ENCODE data around the gene IRAK3.
A peak's percentile ranks its signal among the peaks of the same experiment; 100 is the strongest.
"Not testable (repeated sequence)": the region's sequence is repeated elsewhere in the genome, so short reads cannot be mapped to it uniquely, and the experiment has no call there.

The IRAK3 gene

DNA sequence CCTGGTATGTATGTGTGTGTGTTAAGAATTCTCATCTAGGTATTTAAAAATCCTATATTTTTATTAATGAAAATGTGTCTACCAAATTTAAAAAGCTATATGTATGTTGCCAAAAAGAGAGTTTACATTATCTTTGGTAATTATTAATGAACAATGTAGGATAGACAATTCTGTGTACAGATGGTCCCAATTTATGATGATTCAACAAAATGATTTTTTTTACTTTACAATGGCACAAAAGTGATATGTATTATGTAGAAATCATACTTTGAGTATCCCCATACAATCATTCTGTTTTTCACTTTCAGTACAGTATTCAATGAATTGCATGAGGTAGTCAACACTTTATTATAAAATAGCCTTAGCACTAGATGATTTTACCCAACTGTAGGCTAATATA, 39.4 kb downstream of the IRAK3 start:
- DNase-seq, result no peak

DNA sequence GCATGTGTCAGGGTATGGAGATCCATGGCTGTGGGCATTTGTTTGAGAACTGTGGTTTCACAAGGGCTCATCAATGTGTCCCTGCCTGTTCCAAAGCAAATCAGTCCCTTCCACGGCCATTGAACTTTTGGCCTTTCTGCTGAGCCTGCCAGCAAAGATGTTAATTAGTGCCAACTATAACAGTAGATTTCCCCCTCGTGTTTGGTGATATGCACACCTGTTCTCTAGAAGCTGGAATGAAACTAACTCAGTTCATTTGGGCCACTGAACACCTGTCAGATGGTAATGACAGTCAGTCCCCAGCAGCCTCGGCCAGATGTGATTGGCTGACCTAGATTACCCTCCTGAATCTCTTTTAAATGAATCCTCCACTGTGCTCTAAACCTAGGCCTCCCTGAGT, 43.2 kb downstream of the IRAK3 start:
- no peak for DNase-seq

DNA sequence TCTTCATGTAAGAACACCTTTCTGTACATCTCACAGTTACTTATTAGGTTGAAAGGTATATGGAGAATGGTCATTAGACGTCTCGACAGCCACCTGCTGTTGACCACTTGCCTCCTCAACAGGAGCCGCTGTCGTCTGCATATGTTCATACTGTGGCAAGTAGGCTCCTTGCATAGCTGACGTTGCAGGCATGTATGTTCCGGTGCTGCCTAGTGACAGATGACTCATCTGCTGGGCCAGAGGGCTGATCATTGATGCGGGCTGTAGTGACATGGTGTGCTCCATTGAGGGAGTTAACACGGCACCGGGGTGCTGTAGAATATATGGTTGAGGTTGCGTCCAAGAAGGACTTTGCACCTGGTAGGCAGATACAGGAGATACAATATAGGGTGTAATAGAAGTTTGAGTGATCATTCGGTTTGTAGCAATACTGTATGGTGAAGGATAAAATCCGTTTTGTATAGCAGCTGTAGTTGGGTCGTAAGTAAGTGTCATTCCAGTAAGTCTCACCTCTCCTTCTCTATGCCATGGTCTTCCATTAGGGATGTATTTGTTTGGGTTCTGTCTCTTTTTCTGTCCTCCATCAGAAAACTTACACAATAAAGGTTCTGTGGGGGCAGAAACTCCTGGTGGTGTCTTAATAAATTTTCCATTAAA, 45.2 kb downstream of the IRAK3 start:
- DNase-seq, result peak; percentile 95

DNA sequence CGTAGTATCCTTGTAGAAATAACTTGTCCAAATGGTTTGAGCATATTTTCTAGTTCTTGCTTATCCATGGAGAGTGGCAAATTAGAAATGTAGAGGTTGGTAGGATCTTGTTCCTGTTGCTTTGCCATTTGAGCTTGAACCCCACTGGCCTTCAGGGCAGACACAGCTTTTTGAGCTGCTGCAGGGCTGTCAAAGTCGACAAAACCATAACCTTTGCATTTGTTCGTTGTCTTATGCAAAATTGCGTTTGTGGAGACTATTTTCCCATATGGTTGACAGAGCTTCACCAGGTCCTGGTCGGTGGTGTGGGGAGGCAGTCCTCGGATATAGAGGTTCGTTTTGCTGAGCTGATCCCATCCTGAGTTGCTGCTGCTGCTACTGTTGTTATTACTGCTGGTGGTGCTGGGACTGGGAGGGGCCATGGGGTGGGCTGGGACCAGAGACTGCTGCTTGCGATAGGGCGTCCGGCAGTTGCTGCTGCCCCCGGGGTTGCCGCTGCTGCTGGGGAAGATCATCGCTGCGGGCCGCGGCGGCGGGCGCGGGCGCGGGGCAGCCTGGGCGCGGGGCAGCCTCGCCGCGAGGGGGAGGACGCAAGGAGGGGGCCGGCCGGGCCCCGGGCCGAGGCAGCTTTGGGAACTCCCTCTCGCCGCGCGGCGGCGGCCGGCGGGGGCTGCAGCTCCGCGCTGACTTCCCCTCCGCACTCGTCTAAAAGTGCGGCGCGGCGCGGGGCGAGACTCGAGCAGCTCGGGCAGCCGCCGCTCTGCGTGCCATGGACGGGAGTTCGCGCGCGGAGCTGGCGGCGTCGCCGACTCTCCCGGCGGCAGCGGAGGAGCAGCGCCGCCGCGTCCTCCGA, 46.0 kb downstream of the IRAK3 start:
- peak; percentile 80 for DNase-seq

DNA sequence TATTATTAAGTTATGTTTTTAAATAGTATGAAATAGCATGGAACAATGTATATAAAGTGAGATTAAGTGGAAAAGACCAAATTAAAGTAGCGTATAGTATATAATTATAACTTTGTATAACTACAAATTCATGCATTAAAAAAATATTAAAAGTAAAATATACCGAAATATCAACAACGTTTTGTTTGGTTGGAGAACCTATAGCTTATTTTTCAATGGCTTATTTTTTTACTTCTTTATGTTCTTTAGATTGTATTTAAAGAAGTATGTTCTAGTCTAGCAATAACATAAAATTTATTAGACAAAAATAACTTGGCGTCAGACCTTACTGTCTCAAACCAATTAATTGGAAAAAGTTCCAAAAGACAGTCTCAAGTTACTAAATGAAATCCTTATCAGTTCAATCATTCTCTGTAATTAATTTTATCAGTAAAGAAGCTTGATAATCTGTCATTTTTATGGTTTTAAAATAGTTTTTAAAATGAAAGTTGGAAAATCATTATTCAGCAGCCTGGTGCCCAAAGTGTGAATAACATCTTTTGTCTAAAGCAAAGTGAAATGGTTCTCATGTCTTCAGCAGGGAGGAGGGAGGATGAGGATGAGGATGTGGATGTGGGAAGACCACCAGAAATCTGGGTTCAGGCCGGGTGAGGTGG, 46.7 kb downstream of the IRAK3 start:
- DNase-seq, result peak; percentile 63

DNA sequence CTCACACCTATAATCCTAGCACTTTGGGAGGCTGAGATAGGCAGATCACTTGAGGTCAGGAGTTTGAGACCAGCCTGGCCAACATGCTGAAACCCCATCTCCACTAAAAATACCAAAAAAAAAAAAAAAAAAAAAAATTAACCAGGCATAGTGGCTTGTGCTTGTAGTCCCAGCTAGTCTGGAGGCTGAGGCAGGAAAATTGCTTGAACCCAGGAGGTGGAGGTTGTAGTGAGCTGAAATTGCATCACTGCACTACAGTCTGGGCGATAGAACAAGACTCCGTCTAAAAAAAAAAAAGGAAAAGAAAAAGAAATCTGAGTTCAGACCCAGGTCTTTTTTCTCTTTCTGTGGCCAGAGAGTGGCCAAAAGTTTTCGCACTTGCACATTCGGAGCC, 47.3 kb downstream of the IRAK3 start:
- DNase-seq, result not testable (repeated sequence)

DNA sequence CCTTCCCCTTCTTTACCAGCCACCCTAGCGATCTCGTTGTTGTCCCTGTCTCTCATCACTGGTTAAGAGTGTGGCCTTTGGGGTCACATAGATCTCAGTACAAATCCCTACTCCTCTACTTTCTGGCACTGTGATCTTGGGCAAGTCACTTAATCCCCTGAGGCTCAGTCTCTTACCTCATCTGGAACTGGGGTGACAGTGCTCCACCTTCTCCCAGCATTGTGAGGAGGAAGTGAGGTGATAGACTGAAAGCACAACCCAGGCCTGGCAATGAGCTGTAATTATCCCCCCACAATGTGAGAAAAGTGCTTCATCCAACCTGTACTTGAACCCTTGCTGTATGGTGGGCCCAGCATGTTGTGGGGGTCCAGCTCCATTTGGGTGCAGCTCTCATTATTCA, 48.0 kb downstream of the IRAK3 start:
- DNase-seq, result no peak

DNA sequence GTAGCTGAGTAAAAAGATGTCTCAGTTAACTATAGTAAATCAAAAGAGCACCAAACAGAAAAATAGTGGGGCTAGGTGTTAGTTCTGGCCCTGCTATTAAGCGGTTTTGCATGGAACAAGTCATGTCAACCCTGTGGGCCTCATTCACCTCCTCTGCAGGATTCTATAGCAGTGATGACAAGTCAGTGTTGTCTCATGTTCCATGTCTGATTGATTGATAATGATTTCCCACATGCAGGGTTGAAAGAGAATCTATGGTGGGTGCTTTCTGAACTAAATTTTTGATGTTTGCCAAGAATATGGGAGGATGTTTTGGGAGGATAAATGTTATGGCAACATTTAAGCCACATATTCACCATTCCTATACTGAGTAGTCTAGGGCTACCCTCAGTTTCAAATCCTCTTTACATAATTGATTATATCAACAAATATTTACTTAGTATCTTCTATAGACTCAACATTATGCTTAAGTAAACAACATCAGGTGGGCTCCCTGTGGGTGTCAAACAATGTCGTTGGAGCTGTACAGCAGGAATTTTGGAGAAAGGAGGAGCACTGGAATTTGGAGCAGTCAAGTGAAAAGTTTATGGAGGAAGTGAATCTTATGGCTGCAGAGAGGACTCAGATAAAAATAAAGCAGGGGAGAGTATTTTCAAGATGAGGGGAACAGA, 48.6 kb downstream of the IRAK3 start:
- no peak for DNase-seq

DNA sequence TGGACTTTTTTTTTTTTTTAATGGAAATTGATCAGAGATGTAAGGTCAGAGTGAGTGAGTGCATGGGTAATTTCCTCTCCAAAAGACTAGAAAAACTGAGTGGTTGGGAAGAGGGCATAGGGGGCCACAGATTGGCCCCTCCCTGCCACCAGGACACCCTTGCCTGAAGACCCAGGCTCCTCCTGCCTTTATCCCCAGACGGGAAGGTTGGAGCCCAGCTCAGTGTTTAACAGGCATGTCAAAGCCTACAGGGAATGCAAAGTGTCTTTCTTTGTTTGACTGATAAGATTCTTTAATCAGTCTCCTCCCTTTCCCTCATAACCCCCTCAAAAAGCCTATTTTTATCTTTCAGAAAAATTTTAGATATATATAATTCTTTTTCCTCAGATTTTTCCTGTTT, 50.3 kb downstream of the IRAK3 start:
- peak; percentile 10 for DNase-seq

DNA sequence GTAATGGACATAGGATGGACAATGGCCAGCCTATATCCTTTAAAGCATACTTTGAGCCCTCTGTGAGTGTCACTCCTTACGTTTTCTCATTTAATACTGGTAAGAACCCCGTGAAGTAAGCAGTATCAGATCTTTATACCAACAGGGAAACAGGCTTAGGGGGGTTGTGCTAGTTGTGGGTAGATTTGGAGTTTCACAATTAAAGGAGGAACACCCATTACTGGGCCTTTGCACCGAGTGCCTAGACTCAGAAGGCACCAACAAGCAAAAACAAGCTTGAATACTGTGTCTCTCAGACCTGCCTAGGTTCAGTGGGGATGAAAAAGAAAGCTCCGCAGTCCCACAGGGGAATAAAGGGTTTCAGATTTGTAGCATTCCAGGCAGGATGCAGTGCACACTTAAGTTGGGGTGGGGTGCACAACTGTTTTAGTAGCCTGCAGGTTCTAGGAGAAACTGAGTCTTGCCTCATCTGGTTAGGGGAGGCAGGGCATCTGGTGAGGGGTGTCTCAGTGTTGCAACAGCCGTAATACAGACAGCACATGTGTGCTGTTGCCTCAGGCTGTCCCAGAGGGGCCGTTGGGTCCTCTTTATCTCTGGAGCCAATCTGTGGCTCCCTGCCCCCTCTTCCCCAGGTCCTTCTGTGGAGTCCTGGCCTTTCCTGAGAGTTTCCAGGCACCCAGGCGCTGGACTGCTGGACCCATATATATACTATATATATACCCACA, 51.2 kb downstream of the IRAK3 start:
- DNase-seq, result peak; percentile 44

DNA sequence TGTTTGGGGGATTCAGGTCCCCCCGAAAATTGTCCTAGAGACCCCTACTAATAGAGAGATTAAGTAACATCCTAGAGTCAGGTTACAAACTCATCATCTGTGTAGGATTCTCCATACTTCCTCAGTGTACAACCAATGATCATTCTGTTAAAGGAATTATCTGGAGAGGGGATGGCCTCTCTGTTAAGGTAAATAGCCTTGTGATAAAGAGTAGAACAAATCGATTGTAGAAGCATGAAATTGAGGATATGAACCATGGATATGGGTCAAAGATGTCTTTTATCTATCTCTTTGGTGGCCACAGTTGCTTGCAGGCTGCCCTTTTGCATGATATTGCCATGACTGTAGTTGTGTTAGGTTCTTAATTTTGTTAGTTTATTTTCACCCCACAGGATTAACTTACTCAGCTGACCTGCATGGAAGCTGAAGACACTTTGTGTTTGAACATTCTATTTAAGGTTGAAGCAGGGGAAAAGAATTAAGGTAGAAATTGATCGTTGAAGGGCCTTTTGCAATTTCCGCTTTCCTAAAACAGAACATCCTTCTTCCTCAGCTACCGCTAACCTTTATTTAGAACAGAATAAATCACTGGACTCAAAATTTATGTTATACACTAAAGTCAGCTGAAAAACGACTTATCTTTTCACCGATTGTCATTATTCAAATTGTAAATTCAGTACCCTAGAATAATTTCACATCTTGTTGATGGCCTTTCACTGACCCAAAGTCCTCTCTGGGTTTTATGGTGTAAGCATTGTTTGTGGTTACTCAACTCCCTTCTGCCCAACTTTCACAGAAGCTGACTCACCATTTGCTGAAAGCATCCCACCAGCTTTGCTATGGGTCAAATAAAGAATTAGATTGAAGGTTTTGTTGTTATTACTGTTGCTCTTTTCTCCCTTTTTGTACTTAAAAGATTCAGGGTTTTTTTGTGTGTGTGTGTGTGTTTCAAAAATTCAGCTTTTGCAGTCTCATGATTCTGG, 52.3 kb downstream of the IRAK3 start:
- peak; percentile 64 for DNase-seq

DNA sequence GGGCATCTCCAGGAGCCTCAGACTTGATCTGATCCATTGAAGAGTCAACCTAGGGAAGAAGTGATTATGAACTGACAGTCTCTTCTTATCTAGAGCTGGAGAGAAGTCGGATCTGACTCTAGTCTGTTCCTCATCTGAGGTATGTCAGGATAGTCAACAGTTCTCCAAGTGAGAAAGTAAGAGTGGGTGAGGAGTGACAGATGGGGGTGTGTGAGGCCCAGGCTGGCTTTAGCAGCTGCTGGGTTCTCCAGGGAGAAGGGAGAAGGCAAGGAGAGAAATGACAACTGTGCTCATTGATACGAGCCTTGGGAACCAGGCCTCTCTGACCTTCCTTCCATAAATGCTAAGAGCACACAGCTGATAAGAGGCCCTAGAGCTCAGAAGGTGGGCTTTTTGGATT, 53.3 kb downstream of the IRAK3 start:
- no peak for DNase-seq

DNA sequence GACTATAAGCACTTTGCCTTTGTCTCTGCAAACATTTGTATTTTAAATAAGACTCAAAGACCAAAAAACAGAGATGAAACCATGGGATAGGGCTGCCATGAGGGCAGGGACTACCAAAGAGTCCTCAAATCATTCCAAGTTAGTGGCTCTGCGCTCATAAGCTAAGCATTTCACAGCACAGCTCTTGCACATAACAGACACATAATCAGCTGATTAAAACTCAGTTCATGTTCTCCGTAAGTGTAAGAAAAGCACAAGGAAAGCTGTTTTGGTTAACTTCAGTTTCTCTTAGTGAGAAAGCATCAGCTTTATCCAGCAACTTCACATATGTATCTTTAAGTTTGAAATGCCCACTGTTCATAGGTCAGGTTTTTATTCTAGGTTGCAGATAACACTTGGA, 54.9 kb downstream of the IRAK3 start:
- DNase-seq, result no peak

DNA sequence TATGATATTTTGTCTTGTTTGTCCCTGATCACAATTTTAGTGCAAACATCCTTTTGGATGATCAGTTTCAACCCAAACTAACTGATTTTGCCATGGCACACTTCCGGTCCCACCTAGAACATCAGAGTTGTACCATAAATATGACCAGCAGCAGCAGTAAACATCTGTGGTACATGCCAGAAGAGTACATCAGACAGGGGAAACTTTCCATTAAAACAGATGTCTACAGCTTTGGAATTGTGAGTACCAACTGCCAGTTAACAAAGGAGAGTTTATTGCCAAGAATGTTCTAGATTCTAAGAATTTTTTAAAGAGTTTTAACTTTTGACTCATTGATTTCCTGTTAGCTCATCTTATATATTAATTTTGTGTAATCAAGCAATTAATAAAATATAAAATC, 55.4 kb downstream of the IRAK3 start:
- no peak for DNase-seq

DNA sequence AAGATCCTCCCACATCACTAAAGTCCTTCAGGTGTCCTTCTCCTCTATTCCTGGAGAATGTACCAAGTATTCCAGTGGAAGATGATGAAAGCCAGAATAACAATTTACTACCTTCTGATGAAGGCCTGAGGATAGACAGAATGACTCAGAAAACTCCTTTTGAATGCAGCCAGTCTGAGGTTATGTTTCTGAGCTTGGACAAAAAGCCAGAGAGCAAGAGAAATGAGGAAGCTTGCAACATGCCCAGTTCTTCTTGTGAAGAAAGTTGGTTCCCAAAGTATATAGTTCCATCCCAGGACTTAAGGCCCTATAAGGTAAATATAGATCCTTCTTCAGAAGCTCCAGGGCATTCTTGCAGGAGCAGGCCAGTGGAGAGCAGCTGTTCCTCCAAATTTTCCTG, 58.7 kb downstream of the IRAK3 start:
- peak; percentile 17 for DNase-seq

DNA sequence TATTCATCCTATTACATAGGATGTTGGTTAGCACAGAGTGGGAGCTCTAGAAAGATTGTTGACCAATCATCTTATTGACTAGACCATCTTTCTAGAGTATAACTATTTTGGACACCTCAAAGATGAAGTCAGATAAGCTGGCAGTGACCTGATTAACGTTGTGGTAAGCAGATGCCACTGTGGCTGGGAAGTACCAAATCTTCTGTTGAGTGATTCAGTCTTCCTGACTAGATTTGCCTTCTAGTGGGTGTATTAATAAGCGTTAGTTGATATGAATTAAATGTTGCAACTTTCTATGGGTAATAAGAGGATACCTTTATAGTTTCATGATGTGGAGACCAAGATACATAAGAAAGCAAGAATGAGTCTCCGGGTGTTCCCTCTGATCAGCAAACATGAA, 62.0 kb downstream of the IRAK3 start:
- no peak for DNase-seq

DNA sequence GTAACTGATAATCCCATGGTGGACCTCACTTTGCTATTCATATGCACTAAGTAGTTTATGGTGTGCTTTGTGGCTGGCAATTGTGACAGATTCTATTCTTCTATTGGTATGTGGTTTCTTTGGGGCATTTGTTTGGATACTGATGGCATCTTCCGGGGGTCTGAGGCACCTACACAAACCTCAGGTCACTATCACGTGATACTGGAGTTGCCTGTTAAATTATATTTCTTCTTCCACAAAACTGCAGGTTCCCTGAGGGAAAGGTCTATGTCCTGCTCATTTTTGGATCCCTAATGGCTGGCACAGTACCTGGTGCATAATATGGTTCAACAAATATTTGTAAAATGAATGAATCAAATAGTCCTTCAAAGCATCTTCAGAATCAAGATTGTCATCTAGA, 63.8 kb downstream of the IRAK3 start:
- DNase-seq, result no peak

DNA sequence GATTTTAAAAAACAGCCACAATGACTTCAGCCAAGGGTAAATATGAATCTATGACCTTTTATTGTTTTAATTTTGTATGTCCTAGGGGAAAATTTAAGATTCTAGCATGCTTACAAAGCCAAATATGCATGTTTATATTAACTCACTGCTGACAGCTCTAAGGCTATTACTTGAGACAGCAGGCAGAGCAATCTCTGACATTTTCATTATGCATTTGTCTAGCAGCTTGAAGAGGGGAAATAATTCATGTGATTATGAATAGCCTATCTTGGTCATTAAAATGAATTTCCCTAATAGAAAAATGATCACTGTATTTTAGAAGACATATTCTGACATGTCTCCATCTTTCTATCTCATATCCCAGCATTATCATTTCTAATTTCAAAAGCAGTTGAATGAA, 66.7 kb downstream of the IRAK3 start:
- DNase-seq, result no peak

DNA sequence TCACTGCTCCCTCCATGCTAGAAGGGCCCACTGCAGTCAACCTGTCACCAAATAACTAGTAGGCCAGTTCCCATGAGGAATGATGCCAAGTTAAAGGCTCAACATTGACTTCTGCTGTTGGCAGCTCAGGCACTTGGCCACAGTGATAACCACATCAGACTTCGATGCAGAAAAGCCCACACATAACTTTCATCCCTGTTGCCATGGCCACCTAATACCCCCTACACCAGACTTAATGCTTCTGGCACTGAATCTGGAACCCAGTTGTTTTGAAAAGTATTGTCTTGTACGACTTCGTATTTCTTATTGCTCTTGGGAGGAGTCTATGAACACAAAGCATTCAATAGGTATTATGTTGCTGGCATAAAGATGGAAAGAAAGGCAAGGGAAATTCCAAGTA, 69.0 kb downstream of the IRAK3 start:
- no peak for DNase-seq

DNA sequence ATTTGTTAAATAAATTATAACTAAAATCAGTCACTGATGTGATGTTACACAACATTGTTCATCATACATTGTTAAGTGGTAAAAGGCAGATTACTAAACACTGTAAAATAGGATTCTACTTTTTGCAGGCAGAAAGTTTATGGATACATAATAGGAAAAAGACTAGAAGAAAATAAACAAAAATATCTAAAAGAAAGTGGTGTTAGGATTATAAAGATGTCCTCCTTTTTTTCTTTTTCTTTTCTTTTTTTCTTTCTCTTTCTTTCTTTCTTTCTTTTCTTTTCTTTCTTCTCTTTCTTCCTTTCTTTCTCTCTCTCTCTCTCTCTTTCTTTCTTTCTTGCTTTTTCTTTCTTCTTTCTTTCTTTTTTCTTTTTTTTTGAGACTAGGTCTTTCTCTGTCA, 73.7 kb downstream of the IRAK3 start:
- no peak for DNase-seq

DNA sequence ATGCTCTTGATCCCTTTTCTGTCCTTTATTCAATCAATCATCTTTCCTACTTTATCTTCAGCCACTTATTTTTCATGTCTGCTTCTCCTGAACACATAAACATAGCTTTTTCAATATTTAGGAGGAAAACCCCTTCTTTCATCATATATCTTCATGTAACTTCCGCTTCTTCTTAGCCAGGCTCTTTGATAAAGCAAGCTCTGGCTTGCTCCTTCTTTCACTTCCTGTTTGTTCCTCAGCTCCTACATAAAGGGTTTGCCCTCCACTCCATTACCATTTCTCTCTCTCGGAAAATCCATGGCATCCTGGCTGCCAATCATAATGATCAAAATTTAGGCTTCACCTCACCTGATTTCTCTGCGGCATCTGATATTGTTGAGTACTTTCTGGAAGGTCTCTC, 79.5 kb downstream of the IRAK3 start:
- peak; percentile 53 for DNase-seq

DNA sequence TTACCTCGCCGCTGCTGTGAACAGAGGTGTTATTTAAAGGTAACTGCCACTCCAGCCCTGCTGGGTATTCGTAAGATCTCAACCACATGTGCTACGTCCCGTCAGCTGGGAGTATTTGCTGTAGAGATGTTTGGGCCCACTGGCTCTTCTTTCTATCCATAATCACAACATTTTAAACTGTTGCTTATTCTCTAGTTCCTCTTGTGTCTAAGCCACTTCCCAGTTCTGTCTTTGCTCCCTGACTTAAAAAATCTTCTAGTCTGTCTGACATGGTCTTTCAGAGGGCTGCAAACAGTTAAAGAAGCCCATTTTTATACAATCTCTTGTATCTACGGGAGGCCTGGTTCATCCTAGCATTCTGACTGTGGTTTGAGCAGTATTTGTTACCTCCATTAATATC, 80.1 kb downstream of the IRAK3 start:
- no peak for DNase-seq
